ENCODE measurements around the gene SYAP1. TPM values are rescaled to one million over a fixed set of nuclear protein-coding genes. Genes with fewer than 3 reads are reported as not detected.
"Not testable (repeated sequence)": the region's sequence is repeated elsewhere in the genome, so short reads cannot be mapped to it uniquely, and the experiment has no call there.

SYAP1 gene
- total RNA-seq, 1 donor from 2014 or later = 18.1 TPM

GRCh38 chrX:16754019-16754418 is 34.6 kb downstream of the SYAP1 start:
- intact Hi-C loops (cut with micrococcal nuclease) = no loop called here
- DNase-seq = no peak
- TF ChIP-seq, protein P1, sequence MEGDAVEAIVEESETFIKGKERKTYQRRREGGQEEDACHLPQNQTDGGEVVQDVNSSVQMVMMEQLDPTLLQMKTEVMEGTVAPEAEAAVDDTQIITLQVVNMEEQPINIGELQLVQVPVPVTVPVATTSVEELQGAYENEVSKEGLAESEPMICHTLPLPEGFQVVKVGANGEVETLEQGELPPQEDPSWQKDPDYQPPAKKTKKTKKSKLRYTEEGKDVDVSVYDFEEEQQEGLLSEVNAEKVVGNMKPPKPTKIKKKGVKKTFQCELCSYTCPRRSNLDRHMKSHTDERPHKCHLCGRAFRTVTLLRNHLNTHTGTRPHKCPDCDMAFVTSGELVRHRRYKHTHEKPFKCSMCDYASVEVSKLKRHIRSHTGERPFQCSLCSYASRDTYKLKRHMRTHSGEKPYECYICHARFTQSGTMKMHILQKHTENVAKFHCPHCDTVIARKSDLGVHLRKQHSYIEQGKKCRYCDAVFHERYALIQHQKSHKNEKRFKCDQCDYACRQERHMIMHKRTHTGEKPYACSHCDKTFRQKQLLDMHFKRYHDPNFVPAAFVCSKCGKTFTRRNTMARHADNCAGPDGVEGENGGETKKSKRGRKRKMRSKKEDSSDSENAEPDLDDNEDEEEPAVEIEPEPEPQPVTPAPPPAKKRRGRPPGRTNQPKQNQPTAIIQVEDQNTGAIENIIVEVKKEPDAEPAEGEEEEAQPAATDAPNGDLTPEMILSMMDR (IDR thresholded peaks at IDR 0.05; ENCODE audit: borderline replicate concordance) = no peak
- Histone ChIP-seq H3K36me3 (peaks cover 42% of the 10 kb centered on the region), H3K4me3 (no peak overlapping the region), H3K9me3 (replicated peaks) (no peaks in the 10 kb centered on the region), H3K4me1 (no peaks in the 10 kb centered on the region), H3K27me3 (ENCODE audit: low read depth) (no peaks in the 10 kb centered on the region), H3K27ac (replicated peaks) (no peak overlapping the region)

- Histone ChIP-seq H3K9me3 (replicated peaks) (no peaks in the 10 kb centered on the region), H3K4me1 (no peaks in the 10 kb centered on the region), H3K36me3 (peaks cover 54% of the 10 kb centered on the region), H3K27ac (replicated peaks) (no peak overlapping the region), H3K27me3 (ENCODE audit: low read depth) (no peaks in the 10 kb centered on the region), H3K4me3 (no peak overlapping the region)
- TF ChIP-seq, protein P1 (IDR thresholded peaks at IDR 0.05; ENCODE audit: borderline replicate concordance) = no peak
- no peak for DNase-seq
- intact Hi-C loops (cut with micrococcal nuclease) = no loop called here
Measured at GRCh38 chrX:16756724-16757123, 37.3 kb downstream of the SYAP1 start.

DNA sequence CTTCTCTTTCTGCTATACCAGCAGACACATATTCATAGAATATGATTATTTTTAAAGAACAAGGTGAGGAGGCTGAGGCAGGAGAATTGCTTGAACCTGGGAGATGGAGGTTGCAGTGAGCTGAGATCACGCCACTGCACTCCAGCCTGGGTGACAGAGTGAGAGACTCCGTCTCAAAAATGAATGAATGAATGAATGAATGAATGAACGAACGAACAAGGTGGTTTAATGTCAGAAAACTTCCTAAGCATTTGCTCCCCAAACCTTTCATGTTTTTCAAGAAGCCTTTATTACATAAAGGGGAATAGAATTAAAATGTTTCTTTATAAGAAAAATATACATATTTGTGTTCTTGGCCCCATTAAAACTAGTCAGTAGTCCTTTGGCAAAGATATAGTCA is 42.1 kb downstream of the SYAP1 start:
- peaks cover 35% of the 10 kb centered on the region for H3K36me3 ChIP-seq
- H3K27ac ChIP-seq (replicated peaks); H3K4me1 ChIP-seq; H3K9me3 ChIP-seq (replicated peaks); intact Hi-C loops (cut with micrococcal nuclease); H3K27me3 ChIP-seq (ENCODE audit: low read depth); DNase-seq; H3K4me3 ChIP-seq: not testable (repeated sequence)

DNA sequence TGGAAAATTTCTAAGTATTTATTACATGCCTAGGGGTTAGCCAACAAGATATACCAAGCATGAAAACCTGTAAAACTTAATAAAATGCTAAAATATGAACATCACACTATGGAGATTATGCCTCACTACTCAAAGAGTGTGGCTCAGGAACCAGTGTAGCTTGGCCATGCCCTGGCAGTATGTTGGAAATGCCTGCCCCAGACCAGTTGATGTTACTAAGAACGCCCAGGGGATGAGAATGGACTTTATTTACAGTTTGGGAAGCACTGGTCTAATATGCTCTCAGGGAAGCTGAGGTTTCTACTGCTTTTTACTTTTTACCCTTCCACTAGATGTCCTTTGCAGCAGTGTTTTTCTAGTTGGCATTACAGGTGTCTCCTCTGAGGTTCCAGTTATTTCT is 43.2 kb downstream of the SYAP1 start:
- intact Hi-C loops (cut with micrococcal nuclease) = no loop called here
- no peak overlapping the region for H3K27ac ChIP-seq (replicated peaks)
- TF ChIP-seq, protein P1 (IDR thresholded peaks at IDR 0.05; ENCODE audit: borderline replicate concordance) = no peak
- H3K9me3 ChIP-seq (replicated peaks) = no peaks in the 10 kb centered on the region
- no peak overlapping the region for H3K4me3 ChIP-seq
- H3K27me3 ChIP-seq (ENCODE audit: low read depth) = no peaks in the 10 kb centered on the region
- H3K36me3 ChIP-seq = peaks cover 28% of the 10 kb centered on the region
- DNase-seq = no peak
- H3K4me1 ChIP-seq = no peaks in the 10 kb centered on the region

DNA sequence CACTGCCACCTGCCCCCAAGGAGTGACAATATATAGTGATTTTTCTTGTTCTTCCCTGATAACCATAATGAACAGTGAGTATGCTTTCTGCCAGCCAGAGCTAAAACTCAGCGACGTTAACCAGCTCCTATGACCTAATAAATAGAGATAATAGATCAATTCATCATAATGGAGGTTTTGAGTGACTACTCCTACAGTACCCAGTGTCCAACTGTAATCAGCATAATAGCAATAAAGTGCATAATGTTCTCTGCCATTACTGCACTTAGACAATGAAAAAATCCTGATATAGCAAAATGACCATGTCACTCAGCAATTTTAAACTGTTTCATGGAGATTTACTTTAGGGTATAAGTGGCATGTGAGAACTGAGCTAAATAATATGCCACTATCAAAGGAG is 46.2 kb downstream of the SYAP1 start:
- no peak overlapping the region for H3K27ac ChIP-seq (replicated peaks)
- no peaks in the 10 kb centered on the region for H3K4me1 ChIP-seq
- H3K9me3 ChIP-seq (replicated peaks) = no peaks in the 10 kb centered on the region
- DNase-seq = no peak
- TF ChIP-seq, protein P1 (IDR thresholded peaks at IDR 0.05; ENCODE audit: borderline replicate concordance) = no peak
- H3K36me3 ChIP-seq = peaks cover 3% of the 10 kb centered on the region
- no peak overlapping the region for H3K4me3 ChIP-seq
- intact Hi-C loops (cut with micrococcal nuclease) = no loop called here
- H3K27me3 ChIP-seq (ENCODE audit: low read depth) = no peaks in the 10 kb centered on the region

DNA sequence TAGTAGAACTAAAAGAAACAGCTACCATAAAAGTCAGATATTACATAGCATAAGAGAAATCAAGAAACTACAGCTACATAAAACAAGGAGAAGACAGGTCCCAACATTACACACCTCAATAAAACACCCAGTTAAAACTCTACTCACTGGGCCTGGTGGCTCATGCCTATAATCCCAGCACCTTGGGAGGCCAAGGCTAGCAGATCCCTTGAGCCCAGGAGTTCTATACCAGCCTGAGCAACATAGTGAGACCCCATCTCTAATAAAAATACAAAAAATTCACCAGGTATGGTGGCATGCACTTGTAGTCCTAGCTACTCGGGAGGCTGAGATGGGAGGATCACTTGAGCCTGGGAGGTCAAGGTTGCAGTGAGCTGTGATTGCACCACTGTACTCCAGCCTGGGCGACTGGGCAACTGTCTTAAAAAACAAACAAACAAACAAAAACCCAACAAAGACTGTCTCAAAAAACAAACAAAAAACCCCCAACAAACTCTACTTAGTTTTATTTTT is 51.6 kb downstream of the SYAP1 start:
- Histone ChIP-seq H3K27me3 (ENCODE audit: low read depth) (no peaks in the 10 kb centered on the region), H3K9me3 (replicated peaks) (no peaks in the 10 kb centered on the region), H3K4me3 (no peak overlapping the region), H3K36me3 (no peaks in the 10 kb centered on the region), H3K4me1 (no peaks in the 10 kb centered on the region), H3K27ac (replicated peaks) (no peak overlapping the region)
- TF ChIP-seq, protein P1 (IDR thresholded peaks at IDR 0.05; ENCODE audit: borderline replicate concordance) = no peak
- intact Hi-C loops (cut with micrococcal nuclease) = no loop called here
- DNase-seq = no peak
